HepG2 (cell line): ENCODE results near the gene ANKRD39. TPM values are rescaled to one million over a fixed set of nuclear protein-coding genes. Genes with fewer than 3 reads are reported as not detected.

Experiments used
- CBX2 ChIP-seq, 2 experiments: fragments of 200-600 bp in 1 of 2; sonication (generic); formaldehyde crosslinking in 1 of 2; IDR thresholded peaks; 2 replicates each; pipeline versions ENCODE4 v1.7.0 to v1.8.1; 2018 to 2022; ENCODE audit warnings: low read depth in 2 of 2, low read length in 1 of 2, mild to moderate bottlenecking in 1 of 2, missing genetic modification reagents in 1 of 2
- DBP ChIP-seq: sonication (generic); formaldehyde crosslinking; IDR thresholded peaks from 2 replicates; pipeline ENCODE4 v1.4.0; 2020; ENCODE audit warnings: missing genetic modification reagents; ENCODE audit errors: not compliant biosample characterization
- FOXP1 ChIP-seq, 2 experiments: fragments of 450-650 bp in 1 of 2; IDR thresholded peaks; 2 replicates each; pipeline ENCODE4 v1.6.1; 2017 to 2018; ENCODE audit warnings: antibody characterized with exemption in 1 of 2
- FOXP4 ChIP-seq: sonication (generic); formaldehyde crosslinking; IDR thresholded peaks from 2 replicates; pipeline ENCODE4 v1.4.0; 2020; ENCODE audit warnings: missing genetic modification reagents
- GPBP1L1 ChIP-seq: sonication (generic); formaldehyde crosslinking; IDR thresholded peaks from 2 replicates; pipeline ENCODE4 v1.5.0; 2020; ENCODE audit warnings: mild to moderate bottlenecking, missing genetic modification reagents
- HOXA5 ChIP-seq: sonication (generic); formaldehyde crosslinking; IDR thresholded peaks from 2 replicates; pipeline ENCODE4 v1.4.0; 2020; ENCODE audit warnings: missing genetic modification reagents
- MAF1 ChIP-seq: sonication (generic); formaldehyde crosslinking; IDR thresholded peaks from 2 replicates; pipeline ENCODE4 v1.5.0; 2020; ENCODE audit warnings: missing genetic modification reagents, borderline replicate concordance
- MATR3 ChIP-seq: sonication (generic); formaldehyde crosslinking; IDR thresholded peaks from 2 replicates; pipeline ENCODE4 v1.4.0; 2020; ENCODE audit warnings: missing genetic modification reagents
- REXO4 ChIP-seq: sonication (generic); formaldehyde crosslinking; IDR thresholded peaks from 2 replicates; pipeline ENCODE4 v1.8.0; 2022; ENCODE audit warnings: missing genetic modification reagents, mild to moderate bottlenecking, borderline replicate concordance
- SALL1 ChIP-seq: sonication (generic); formaldehyde crosslinking; IDR thresholded peaks from 2 replicates; pipeline ENCODE4 v1.8.0; 2022; ENCODE audit warnings: mild to moderate bottlenecking, missing genetic modification reagents
- SYNCRIP ChIP-seq: fragments of 200-400 bp; formaldehyde crosslinking; IDR thresholded peaks from 2 replicates; pipeline ENCODE4 v1.6.1; 2018; ENCODE audit warnings: mild to moderate bottlenecking, low read depth, low read length; ENCODE audit not compliant: insufficient read depth
- TCF7 ChIP-seq: sonication (generic); IDR thresholded peaks from 2 replicates; pipeline ENCODE4 v1.6.1; 2016; ENCODE audit warnings: antibody characterized with exemption, low read depth
- TFDP2 ChIP-seq: sonication (generic); formaldehyde crosslinking; IDR thresholded peaks from 2 replicates; pipeline ENCODE4 v1.4.0; 2020; ENCODE audit warnings: missing genetic modification reagents
- ZBTB39 ChIP-seq: sonication (generic); formaldehyde crosslinking; IDR thresholded peaks from 2 replicates; pipeline ENCODE4 v1.5.0; 2020; ENCODE audit warnings: missing genetic modification reagents
- ZFP1 ChIP-seq: IDR thresholded peaks from 2 replicates; pipeline ENCODE4 v1.6.1; 2016
- ZIK1 ChIP-seq: sonication (generic); formaldehyde crosslinking; IDR thresholded peaks from 2 replicates; pipeline ENCODE4 v1.5.0; 2020; ENCODE audit warnings: mild to moderate bottlenecking, low read depth, missing genetic modification reagents, borderline replicate concordance
- ZNF256 ChIP-seq: sonication (generic); formaldehyde crosslinking; conservative IDR thresholded peaks from 2 replicates; pipeline ENCODE4 v1.4.0; 2020; ENCODE audit warnings: missing genetic modification reagents
- ZNF3 ChIP-seq: IDR thresholded peaks from 2 replicates; pipeline ENCODE4 v1.7.0; 2017; ENCODE audit warnings: inconsistent platforms
- ZNF468 ChIP-seq: sonication (generic); formaldehyde crosslinking; IDR thresholded peaks from 2 replicates; pipeline ENCODE4 v1.8.0; 2022; ENCODE audit warnings: mild to moderate bottlenecking, moderate library complexity, missing genetic modification reagents
- ZNF546 ChIP-seq: sonication (generic); formaldehyde crosslinking; conservative IDR thresholded peaks from 2 replicates; pipeline ENCODE4 v1.8.1; 2023; ENCODE audit warnings: mild to moderate bottlenecking, missing genetic modification reagents
- ZNF616 ChIP-seq: sonication (generic); formaldehyde crosslinking; IDR thresholded peaks from 2 replicates; pipeline ENCODE4 v1.5.0; 2020; ENCODE audit warnings: low read depth, mild to moderate bottlenecking, missing genetic modification reagents
- polyA plus RNA-seq, 8 experiments: library from polyadenylated mRNA; depleted of rRNA in 3 of 8; stranded (reverse) in 7 of 8; unstranded in 1 of 8; fragments of >200 nt; fragmentation: Illumina TruSeq in 4 of 8; extraction: Trizol in 4 of 8; gene quantifications; 2 replicates each; pipeline versions ENCODE4 v1.2.1 to v1.2.3, GENCODE V29; 2011 to 2016; ENCODE audit warnings: low read depth in 4 of 8, missing spikeins in 1 of 8, mixed read lengths in 1 of 8; ENCODE audit not compliant: insufficient read depth in 1 of 8
- total RNA-seq, 5 experiments: library from RNA; depleted of rRNA; stranded (reverse); fragments of >200 nt; fragmentation: Illumina TruSeq; extraction: Trizol; gene quantifications; 2 replicates each; pipeline ENCODE4 v1.2.3, GENCODE V29; 2016; ENCODE audit warnings: low read depth in 1 of 5
- TF ChIP-seq, protein P1 (sequence below): sonication (generic); formaldehyde crosslinking; IDR thresholded peaks from 2 replicates; pipeline ENCODE4 v1.4.0; 2020; ENCODE audit warnings: missing genetic modification reagents

The ANKRD39 gene
- total and polyA plus RNA-seq, 2 of the 13 experiments (the other 11 are each of a cell fraction or from before 2014, with no cell fraction given): 23.2 to 24.8 TPM

DNA sequence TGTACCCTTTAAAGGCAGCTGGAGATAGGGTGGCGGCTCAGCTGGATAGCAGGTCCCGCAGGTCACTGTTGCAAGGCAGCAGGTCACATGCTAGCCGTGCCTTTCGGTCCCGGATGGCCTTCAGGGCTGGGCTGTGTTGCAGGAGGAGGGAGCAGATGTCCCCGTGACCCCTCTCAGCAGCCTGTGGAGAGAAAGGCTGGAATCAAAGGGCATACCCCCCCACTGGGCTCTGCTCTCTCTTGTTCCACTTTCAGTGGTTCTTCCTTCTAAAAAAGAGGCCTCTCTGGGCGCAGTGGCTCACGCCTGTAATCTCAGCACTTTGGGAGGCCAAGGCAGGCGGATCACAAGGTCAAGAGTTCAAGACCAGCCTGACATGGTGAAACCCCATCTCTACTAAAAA, 9.6 kb downstream of the ANKRD39 start (continued):
- TF ChIP-seq DBP (no peak), GPBP1L1 (CRISPR knock-in tag) (no peak), ZFP1 (CRISPR knock-in tag) (no peak), REXO4 (CRISPR knock-in tag) (no peak), ZIK1 (CRISPR knock-in tag) (no peak), MATR3 (no peak), ZBTB39 (CRISPR knock-in tag) (no peak), MAF1 (CRISPR knock-in tag) (no peak), TCF7 (no peak), ZNF546 (CRISPR knock-in tag) (no peak), ZNF256 (no peak), HOXA5 (no peak), FOXP4 (CRISPR knock-in tag) (0 out of 2 replicates have a peak, but pooled peaks have one; percentile 15), FOXP1 (IDR thresholded peaks at IDR 0.05) (no peak), FOXP1 (CRISPR knock-in tag; IDR thresholded peaks at IDR 0.05) (no peak), ZNF468 (CRISPR knock-in tag) (no peak), ZNF616 (CRISPR knock-in tag) (no peak), TFDP2 (CRISPR knock-in tag) (0 out of 2 replicates have a peak, but pooled peaks have one; percentile 18), SYNCRIP (no peak), SALL1 (CRISPR knock-in tag) (peak; percentile 70), CBX2 (IDR thresholded peaks at IDR 0.05; ENCODE audit: low read depth, low read length) (no peak), CBX2 (CRISPR knock-in tag; IDR thresholded peaks at IDR 0.05; ENCODE audit: low read depth) (no peak), ZNF3 (CRISPR knock-in tag) (no peak)
- TF ChIP-seq, protein P1, sequence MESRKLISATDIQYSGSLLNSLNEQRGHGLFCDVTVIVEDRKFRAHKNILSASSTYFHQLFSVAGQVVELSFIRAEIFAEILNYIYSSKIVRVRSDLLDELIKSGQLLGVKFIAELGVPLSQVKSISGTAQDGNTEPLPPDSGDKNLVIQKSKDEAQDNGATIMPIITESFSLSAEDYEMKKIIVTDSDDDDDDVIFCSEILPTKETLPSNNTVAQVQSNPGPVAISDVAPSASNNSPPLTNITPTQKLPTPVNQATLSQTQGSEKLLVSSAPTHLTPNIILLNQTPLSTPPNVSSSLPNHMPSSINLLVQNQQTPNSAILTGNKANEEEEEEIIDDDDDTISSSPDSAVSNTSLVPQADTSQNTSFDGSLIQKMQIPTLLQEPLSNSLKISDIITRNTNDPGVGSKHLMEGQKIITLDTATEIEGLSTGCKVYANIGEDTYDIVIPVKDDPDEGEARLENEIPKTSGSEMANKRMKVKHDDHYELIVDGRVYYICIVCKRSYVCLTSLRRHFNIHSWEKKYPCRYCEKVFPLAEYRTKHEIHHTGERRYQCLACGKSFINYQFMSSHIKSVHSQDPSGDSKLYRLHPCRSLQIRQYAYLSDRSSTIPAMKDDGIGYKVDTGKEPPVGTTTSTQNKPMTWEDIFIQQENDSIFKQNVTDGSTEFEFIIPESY (CRISPR knock-in tag): peak; percentile 43; the same call in 1 of the 2 replicates
